Smooth muscle cell (in vitro differentiated cells): ENCODE measurements around the gene C1orf21. TPM values are rescaled to one million over a fixed set of nuclear protein-coding genes. Genes with fewer than 3 reads are reported as not detected.

Experiments
- DNase-seq: peaks from one replicate; lab custom pipeline; 2025; ENCODE audit not compliant: unreplicated experiment; lab: John Stamatoyannopoulos, UW
- H2AFZ ChIP-seq: fragments of 200-600 bp; sonication (generic); 2 replicates; pipeline ENCODE4 v1.6.0; 2016; ENCODE audit warnings: antibody characterized with exemption, low read depth, mild to moderate bottlenecking
- H3F3A ChIP-seq: fragments of 200-600 bp; sonication (generic); 2 replicates; pipeline ENCODE4 v1.6.0; 2017; ENCODE audit warnings: antibody characterized with exemption, low read depth
- H3K27ac ChIP-seq: fragments of 200-600 bp; sonication (generic); 2 replicates; pipeline ENCODE4 v1.5.1; 2016; ENCODE audit warnings: low read depth, mild to moderate bottlenecking
- H3K27me3 ChIP-seq: fragments of 200-600 bp; sonication (generic); 2 replicates; pipeline ENCODE4 v1.6.1; 2016; ENCODE audit warnings: low read depth, mild to moderate bottlenecking
- H3K36me3 ChIP-seq: fragments of 200-600 bp; sonication (generic); 2 replicates; pipeline ENCODE4 v1.5.1; 2016; ENCODE audit warnings: low read depth
- H3K4me1 ChIP-seq: fragments of 200-600 bp; sonication (generic); 2 replicates; pipeline ENCODE4 v1.5.1; 2016; ENCODE audit warnings: low read depth
- H3K4me2 ChIP-seq: fragments of 200-600 bp; sonication (generic); 2 replicates; pipeline ENCODE4 v1.6.0; 2016; ENCODE audit warnings: mild to moderate bottlenecking
- H3K4me3 ChIP-seq: fragments of 200-600 bp; sonication (generic); 2 replicates; pipeline ENCODE4 v1.5.1; 2016; ENCODE audit warnings: mild to moderate bottlenecking
- H3K79me2 ChIP-seq: fragments of 200-600 bp; sonication (generic); 2 replicates; pipeline ENCODE4 v1.6.0; 2016; ENCODE audit warnings: low read depth, mild to moderate bottlenecking
- H3K9ac ChIP-seq: fragments of 200-600 bp; sonication (generic); 2 replicates; pipeline ENCODE4 v1.6.0; 2016; ENCODE audit warnings: low read depth
- H3K9me3 ChIP-seq: fragments of 200-600 bp; sonication (generic); replicated peaks from 2 replicates; pipeline ENCODE4 v1.5.1; 2016; ENCODE audit warnings: low read depth
- H4K20me1 ChIP-seq: fragments of 200-600 bp; sonication (generic); 2 replicates; pipeline ENCODE4 v1.6.0; 2016; ENCODE audit warnings: low read depth
- WGBS: methylation state at CpG from one replicate; pipeline ENCODE4 v1.1.7; 2016; ENCODE audit warnings: low lambda C conversion rate; 5-methylcytosine and 5-hydroxymethylcytosine counted together
- polyA plus RNA-seq: library from polyadenylated mRNA; unstranded; fragments of >200 nt; fragmentation: Nextera tagmentation; extraction: Ambion mirVana; gene quantifications from 2 replicates; pipeline ENCODE4 v1.2.1, GENCODE V29; 2016
- total RNA-seq: library from RNA; depleted of rRNA; stranded (reverse); fragments of >200 nt; gene quantifications from 2 replicates; pipeline ENCODE4 v1.2.3, GENCODE V29; 2014
- TF ChIP-seq, protein P1 (sequence below): fragments of 200-600 bp; sonication (generic); IDR thresholded peaks from 2 replicates; pipeline ENCODE4 v1.5.1; 2017; ENCODE audit warnings: borderline replicate concordance, mild to moderate bottlenecking, antibody characterized with exemption; ENCODE audit not compliant: insufficient read depth, poor library complexity, severe bottlenecking

Gene C1orf21
- total and polyA plus RNA-seq, 2 experiments from 2014 or later = 24.2 to 39.4 TPM

DNA sequence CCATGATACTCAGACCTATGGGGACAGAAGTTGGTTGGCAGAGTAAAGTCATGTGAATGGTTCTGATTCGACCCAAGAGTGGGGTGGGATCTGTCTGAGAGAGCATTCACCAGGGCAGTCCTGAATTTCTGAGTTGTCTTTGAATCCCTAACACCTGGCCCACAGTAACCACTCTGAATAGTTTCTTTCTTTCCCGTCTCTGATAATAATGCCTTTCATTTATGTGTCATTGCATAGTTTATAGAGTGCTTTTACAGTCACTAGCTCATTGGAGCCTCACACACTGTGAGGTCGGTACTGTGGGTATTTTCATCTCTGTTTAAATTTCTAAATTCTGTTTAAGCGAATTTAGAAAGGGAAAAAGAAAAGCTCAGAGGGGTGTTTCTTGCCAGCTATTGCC, 147.1 kb downstream of the C1orf21 start:
- Histone ChIP-seq H3K9me3 (peaks cover 6% of the 10 kb centered on the region), H3K4me1 (no peaks in the 10 kb centered on the region), H4K20me1 (no peaks in the 10 kb centered on the region), H3K27me3 (no peaks in the 10 kb centered on the region), H3K4me3 (no peak overlapping the region), H3F3A (peaks cover 3% of the 10 kb centered on the region), H2AFZ (no peak overlapping the region), H3K79me2 (no peaks in the 10 kb centered on the region), H3K27ac (peak overlapping the region; percentile 14), H3K36me3 (no peaks in the 10 kb centered on the region), H3K4me2 (no peak overlapping the region), H3K9ac (no peak overlapping the region)
- TF ChIP-seq, protein P1, sequence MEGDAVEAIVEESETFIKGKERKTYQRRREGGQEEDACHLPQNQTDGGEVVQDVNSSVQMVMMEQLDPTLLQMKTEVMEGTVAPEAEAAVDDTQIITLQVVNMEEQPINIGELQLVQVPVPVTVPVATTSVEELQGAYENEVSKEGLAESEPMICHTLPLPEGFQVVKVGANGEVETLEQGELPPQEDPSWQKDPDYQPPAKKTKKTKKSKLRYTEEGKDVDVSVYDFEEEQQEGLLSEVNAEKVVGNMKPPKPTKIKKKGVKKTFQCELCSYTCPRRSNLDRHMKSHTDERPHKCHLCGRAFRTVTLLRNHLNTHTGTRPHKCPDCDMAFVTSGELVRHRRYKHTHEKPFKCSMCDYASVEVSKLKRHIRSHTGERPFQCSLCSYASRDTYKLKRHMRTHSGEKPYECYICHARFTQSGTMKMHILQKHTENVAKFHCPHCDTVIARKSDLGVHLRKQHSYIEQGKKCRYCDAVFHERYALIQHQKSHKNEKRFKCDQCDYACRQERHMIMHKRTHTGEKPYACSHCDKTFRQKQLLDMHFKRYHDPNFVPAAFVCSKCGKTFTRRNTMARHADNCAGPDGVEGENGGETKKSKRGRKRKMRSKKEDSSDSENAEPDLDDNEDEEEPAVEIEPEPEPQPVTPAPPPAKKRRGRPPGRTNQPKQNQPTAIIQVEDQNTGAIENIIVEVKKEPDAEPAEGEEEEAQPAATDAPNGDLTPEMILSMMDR = no peak
- no peak for DNase-seq
- 86% methylated on average over 4 of the region's 4 CpGs for WGBS

DNA sequence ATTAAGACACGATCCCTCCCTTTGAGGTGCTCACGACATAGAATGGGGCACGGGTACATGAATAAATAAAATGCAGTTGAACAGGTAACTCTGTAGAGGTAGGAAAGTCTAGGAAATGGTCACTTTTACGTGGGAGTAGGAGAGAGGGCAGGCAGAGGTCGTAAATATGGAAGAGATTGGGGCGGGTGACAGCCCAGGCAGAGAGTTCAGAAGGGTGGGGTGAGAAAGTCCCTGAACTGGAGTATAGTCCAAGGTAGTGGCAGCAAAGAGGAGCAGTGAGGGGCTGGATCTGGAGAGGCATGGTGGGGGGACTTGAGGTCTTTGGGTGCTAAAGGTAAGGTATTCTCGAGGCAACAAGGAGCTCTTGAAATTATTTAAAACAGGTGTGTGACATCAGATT, 147.9 kb downstream of the C1orf21 start:
- Histone ChIP-seq H3K27ac (peak overlapping the region; percentile 14), H3K9ac (no peak overlapping the region), H4K20me1 (no peaks in the 10 kb centered on the region), H3K4me2 (no peak overlapping the region), H3F3A (peaks cover 3% of the 10 kb centered on the region), H3K4me3 (no peak overlapping the region), H3K27me3 (no peaks in the 10 kb centered on the region), H2AFZ (no peak overlapping the region), H3K4me1 (no peaks in the 10 kb centered on the region), H3K79me2 (no peaks in the 10 kb centered on the region), H3K9me3 (peaks cover 7% of the 10 kb centered on the region), H3K36me3 (no peaks in the 10 kb centered on the region)
- 83% methylated on average over 7 of the region's 7 CpGs for WGBS
- TF ChIP-seq, protein P1 = no peak
- no peak for DNase-seq

DNA sequence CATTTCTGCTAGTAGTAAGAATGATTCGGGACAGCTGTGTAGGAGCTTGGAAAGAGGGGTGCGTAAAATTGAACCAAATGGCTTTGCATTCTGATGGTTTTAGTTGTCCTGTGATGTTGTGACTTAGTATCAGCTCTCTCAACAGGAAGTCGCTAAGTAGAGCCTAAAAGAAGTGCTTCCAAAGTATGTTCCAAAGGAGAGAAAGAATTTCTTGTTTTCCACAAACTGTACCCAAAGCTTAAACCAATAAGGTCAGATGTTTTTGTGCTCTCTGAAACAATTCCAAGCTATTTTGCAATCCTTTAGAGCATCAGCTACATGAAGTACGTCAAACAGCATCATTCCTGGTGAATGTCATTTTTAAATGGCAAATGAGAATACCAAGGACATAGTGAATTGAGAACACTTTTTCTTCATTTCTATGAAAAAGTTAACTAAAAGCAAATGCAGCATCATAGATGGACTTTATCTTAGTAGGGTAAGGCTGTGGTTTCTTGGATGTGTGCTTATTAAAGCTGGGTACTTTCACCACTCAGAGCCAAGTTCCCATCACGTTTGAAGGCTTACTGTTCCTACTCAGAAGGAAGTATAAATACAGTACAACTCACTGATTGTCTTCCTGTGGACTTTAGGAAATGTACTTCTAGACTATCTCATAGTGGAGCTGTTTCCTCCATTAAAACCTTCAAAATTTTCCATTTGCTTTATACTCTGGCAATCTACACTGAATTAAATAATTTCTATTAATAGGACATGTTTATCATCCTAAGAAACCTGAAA, 148.6 kb downstream of the C1orf21 start:
- DNase-seq = no peak
- Histone ChIP-seq H3K4me2 (no peak overlapping the region), H3F3A (peaks cover 3% of the 10 kb centered on the region), H4K20me1 (no peaks in the 10 kb centered on the region), H2AFZ (no peak overlapping the region), H3K4me3 (no peak overlapping the region), H3K9ac (no peak overlapping the region), H3K36me3 (no peaks in the 10 kb centered on the region), H3K79me2 (no peaks in the 10 kb centered on the region), H3K9me3 (peaks cover 7% of the 10 kb centered on the region), H3K4me1 (no peaks in the 10 kb centered on the region), H3K27ac (no peak overlapping the region), H3K27me3 (no peaks in the 10 kb centered on the region)
- 66% methylated on average over 5 of the region's 5 CpGs for WGBS
- TF ChIP-seq, protein P1 = no peak
